Hair follicular keratinocyte (primary cell): Measurements from ENCODE around the gene ELF3. TPM values are rescaled to one million over a fixed set of nuclear protein-coding genes. Genes with fewer than 3 reads are reported as not detected.

Source experiments
- total RNA-seq: library from RNA; depleted of rRNA; stranded (reverse); fragments of >200 nt; gene quantifications from 2 replicates; pipeline ENCODE4 v1.2.3, GENCODE V29; 2015

ELF3 gene
- total RNA-seq = 0.62 TPM in 1 of 2 replicates, not detected in the other

DNA sequence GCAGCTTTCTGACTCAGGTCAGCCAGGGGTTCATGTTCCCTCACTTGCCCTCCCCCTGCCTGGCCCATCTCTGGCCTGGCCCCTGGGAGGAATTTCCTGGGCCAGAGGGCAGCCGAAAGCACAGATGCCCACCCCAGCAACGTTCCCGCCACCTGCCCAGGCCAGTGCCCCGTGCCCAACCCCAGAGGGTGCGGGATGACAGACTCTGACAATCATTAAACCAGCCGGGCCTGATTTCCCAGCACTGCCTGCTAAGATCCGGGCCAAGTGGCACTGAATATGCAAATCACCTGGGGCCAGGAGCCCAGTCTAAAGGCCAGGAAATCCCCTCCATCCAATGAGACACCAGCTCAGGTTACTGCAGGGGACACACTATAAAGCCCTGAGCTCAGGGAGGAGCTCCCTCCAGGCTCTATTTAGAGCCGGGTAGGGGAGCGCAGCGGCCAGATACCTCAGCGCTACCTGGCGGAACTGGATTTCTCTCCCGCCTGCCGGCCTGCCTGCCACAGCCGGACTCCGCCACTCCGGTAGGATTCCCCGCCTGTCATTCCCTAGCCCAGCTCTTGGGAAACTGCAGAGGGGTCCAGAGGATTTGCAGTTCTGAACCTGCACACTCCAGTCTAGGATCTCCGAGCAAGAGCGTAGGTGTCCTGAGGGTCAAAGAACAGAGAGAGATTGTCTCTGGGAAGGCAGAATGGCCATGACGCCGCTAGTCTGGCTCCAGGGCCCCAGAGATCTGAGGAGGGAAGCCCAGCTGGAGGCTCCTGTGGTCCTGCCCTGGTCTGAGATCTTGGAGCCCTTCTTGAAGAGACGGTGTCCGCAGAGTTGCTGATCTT is at the start of gene ELF3:
ELF3 (plus strand) TSS at position 408 of the 836 bp plus-strand sequence. CDS start 550 bp downstream, outside the sequence.

DNA sequence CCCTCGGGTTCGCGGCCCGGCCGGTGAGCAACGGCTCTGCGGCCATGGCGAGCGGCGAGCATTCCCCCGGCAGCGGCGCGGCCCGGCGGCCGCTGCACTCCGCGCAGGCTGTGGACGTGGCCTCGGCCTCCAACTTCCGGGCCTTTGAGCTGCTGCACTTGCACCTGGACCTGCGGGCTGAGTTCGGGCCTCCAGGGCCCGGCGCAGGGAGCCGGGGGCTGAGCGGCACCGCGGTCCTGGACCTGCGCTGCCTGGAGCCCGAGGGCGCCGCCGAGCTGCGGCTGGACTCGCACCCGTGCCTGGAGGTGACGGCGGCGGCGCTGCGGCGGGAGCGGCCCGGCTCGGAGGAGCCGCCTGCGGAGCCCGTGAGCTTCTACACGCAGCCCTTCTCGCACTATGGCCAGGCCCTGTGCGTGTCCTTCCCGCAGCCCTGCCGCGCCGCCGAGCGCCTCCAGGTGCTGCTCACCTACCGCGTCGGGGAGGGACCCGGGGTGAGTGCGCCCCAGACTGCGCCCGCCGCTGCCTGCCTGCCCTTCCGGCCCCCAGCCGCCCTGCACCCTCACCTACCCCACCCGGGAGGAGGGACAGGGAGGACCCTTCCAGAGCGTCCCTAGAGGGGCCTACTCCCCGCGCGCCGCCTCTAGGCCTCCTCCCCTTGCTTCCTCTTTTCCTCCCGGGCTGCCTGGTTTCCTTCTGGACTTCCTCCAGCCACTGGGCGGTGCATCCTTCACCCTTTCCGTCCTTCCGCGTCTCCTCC is 27.6 kb upstream of the ELF3 start, which contains the start of gene RNPEP:
RNPEP (plus strand) TSS at position 26 of the 757 bp plus-strand sequence; CDS start at position 45, 19 bp downstream.

Other genes with a start within 250 kb of the ELF3 start
- gene IPO9, start 181.4 kb upstream of the ELF3 start, total RNA-seq = 13.4 and 19.6 TPM in 2 replicates
- 2.5 and 4.4 TPM in 2 replicates for gene SHISA4, start 121.7 kb upstream of the ELF3 start, total RNA-seq
- 0.08 TPM in 1 of 2 replicates, not detected in the other for gene LMOD1, start 64.0 kb upstream of the ELF3 start, total RNA-seq
- gene TIMM17A, start 55.1 kb upstream of the ELF3 start, total RNA-seq = 50.1 and 69.7 TPM in 2 replicates
- gene RNPEP, start 27.9 kb upstream of the ELF3 start, total RNA-seq = 81.5 and 96.3 TPM in 2 replicates
- not detected in 2 replicates for gene GPR37L1, start 112.3 kb downstream of the ELF3 start, total RNA-seq
- 25.4 and 32.6 TPM in 2 replicates for gene ARL8A, start 134.2 kb downstream of the ELF3 start, total RNA-seq
- gene PTPN7, start 150.0 kb downstream of the ELF3 start, total RNA-seq = not detected in 2 replicates
- gene LGR6, start 183.2 kb downstream of the ELF3 start, total RNA-seq = 0.04 and 0.16 TPM in 2 replicates